NCI-H146 treated with DMSO at 0.1 percent for 48 hours (cell line): Measurements from ENCODE around the gene ACYP1.
"Not testable (repeated sequence)": the region's sequence is repeated elsewhere in the genome, so short reads cannot be mapped to it uniquely, and the experiment has no call there.

ENCODE experiments used
- DNase-seq: peaks from one replicate; lab custom pipeline; 2025; ENCODE audit not compliant: unreplicated experiment; lab: John Stamatoyannopoulos, UW

The ACYP1 gene

GRCh38 chr14:75068294-75069120 is 4.7 kb upstream of the ACYP1 start:
- no peak for DNase-seq

GRCh38 chr14:75067765-75068164 is 3.9 kb upstream of the ACYP1 start:
- not testable (repeated sequence) for DNase-seq

GRCh38 chr14:75067212-75067611 is 3.4 kb upstream of the ACYP1 start:
- DNase-seq: no peak

GRCh38 chr14:75066691-75067090 is 2.9 kb upstream of the ACYP1 start:
- no peak for DNase-seq

GRCh38 chr14:75064205-75064567 is 362 bp upstream of the ACYP1 start:
- no peak for DNase-seq

DNA sequence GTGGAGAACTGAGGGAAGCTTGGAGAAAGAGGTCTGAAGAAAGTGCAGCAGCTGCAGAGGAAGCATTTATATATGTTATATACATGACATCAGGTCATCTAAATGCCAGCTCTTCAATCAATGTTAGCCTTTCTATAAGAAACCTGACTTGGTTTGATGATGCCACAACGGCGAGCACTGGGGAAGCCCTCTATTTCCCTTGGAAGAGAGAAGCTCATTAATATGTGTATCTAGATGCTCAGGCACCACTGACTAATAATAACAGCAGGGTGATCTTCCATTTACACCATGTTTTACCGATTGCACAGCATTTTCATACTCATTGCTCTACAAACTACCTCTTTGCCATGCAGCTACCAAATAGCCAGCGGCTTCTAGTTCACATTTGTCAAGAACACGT is 811 bp downstream of the ACYP1 start:
- DNase-seq: no peak

DNA sequence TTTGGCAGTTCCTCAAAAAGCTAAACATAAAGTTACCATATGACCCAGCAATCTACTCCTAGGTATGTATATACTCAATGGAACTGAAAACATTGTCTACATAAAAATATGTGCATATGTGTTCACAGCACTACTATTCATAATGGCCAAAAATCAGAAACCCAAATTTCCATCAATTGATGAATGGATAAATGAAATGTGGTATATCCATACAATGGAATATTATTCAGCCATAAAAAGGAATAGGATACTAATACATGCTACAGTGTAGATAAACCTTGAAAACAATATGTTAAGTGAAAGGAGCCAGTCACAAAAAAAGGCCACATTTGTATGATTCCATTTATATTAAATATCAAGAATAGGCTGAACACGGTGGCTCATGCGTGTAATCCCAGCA is 3.4 kb downstream of the ACYP1 start:
- DNase-seq: no peak

GRCh38 chr14:75059642-75060041 is 4.2 kb downstream of the ACYP1 start:
- DNase-seq: no peak

DNA sequence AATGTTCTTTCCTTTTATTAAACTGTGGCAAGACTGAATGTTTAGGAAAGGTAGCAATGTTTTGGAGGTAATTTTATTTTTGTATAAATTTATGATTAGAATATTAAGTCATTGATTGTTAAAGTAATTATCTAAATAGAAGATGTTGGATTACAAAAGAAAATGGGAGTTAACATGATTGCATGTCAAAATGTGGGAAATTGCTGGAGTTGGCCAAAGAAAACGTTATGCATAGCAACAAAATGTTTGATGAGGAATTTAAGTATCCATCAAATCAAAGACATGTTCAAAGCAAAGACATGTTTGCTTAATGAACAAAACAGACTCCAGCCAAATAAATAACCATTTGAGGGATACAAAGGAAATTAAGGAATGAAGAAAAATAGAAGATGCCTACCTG is 9.4 kb downstream of the ACYP1 start:
- no peak for DNase-seq

- no peak for DNase-seq
These were observed 10.2 kb downstream of the ACYP1 start for GRCh38 chr14:75053396-75054291.

- no peak for DNase-seq
These were observed 12.3 kb downstream of the ACYP1 start for GRCh38 chr14:75051556-75051899.

- peak; percentile 41 for DNase-seq
These were observed 12.8 kb downstream of the ACYP1 start, which contains the start of gene MLH3 for GRCh38 chr14:75050852-75051555. Gene MLH3, minus strand, starts transcription at chr14:75051467. Its CDS starts 1,812 bp downstream, at chr14:75049655.

- DNase-seq: no peak
These were observed 14.1 kb downstream of the ACYP1 start for GRCh38 chr14:75049731-75050201.

- no peak for DNase-seq
These were observed 14.7 kb downstream of the ACYP1 start for GRCh38 chr14:75049136-75049535.

DNA sequence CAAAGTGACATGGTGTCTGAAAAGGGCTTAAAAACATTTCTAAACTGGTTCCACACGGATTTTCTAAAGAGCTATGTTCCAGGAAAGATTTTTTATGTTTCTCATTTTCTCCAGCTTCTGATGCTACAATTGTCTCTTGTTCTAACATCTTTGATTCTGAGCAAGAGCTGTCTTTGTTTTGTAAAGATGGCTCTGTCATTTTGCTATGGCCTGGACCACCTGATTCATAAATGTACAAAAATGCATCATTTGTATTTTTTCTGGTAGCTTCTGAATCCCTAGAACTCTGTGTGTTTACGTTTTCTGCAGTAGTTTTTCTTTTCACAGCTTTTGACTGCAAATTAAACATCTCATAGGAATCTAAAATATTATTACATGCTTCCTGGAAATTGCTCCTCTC is 15.7 kb downstream of the ACYP1 start:
- no peak for DNase-seq

- no peak for DNase-seq
These were observed 16.3 kb downstream of the ACYP1 start for GRCh38 chr14:75047506-75047905.

DNA sequence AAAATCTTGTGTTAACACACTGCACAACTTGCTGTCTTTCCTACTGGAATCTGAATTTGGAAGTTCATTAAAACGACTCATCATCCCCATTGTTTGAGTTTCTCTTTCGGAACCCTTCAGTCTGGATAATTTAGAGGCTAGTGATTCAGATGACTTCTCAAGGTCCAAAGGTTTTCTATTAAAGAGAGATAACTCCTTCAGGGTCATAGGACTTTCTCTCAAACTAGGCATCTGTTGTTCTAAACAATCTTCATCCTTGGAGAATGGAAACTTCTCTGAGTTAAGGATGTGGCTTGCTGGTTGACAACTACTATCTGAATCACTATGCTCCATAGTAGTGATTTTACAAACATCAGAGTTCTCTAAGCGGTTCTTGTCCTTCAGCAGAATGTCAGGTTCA is 16.9 kb downstream of the ACYP1 start:
- DNase-seq: no peak

- DNase-seq: no peak
These were observed 17.5 kb downstream of the ACYP1 start for GRCh38 chr14:75046275-75046674.

DNA sequence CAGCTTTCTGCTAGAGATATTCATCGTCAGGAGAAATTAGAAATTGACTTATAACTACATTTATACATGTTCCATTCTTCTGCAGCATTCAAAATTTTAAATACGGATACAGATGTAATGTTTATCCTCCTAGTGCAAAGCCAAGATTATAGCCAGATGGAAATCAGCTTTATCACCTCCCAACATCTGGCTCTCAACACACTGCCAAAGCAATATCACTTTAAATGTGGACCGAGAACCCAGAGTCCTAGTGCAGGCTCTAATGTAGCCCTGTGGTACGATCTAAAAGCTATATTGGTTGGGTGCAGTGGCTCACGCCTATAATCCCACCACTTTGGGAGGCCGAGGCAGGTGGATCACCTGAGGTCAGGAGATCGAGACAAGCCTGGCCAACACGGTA is 19.1 kb downstream of the ACYP1 start:
- no peak for DNase-seq

GRCh38 chr14:75044322-75044721 is 19.5 kb downstream of the ACYP1 start:
- DNase-seq: no peak

GRCh38 chr14:75042035-75042434 is 21.8 kb downstream of the ACYP1 start:
- DNase-seq: no peak
